CD4-positive, alpha-beta T cell treated with Interleukin-17A for 1 hour (primary cell): Measurements from ENCODE around the gene RSU1.

Experiments
- DNase-seq: peaks from one replicate; pipeline ENCODE4 v3.0.0-alpha.2; 2020

The RSU1 gene

DNA sequence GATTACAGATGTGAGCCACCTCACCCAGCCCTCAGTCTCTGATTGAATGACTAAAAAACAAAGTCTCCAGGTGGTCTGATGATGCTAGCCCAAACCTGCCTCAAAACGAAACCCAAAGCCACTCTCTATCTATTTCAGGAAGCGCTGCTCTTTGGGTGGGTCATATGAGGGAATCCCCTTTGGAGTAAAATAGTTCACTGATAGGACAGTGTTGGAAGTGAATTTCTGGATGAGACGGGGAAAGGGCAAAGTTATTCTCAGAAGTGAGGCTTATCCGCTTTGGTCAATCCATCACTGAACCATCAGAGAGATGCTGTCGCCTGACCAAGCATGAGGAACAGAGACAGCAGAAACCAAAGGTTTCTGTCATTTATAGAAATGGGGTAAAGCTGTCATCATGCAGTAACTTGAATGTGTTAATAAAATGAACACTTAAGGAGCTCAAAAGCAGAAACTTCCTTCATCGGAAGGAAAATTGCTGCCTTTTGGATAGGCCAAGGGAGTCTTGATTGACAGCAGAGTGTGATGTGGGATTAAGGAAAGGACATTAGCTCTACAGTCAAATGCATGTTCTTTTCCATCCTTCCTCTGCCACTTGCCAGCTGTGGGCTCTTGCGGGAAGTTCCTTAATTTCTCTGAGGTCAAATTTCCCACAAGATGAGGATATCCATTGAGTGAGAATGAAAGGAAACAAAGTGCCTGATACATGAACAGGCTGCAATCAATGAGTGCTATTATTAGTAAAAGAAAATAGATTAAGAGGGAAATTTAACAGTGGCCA, 230.7 kb downstream of the RSU1 start:
- no peak for DNase-seq

DNA sequence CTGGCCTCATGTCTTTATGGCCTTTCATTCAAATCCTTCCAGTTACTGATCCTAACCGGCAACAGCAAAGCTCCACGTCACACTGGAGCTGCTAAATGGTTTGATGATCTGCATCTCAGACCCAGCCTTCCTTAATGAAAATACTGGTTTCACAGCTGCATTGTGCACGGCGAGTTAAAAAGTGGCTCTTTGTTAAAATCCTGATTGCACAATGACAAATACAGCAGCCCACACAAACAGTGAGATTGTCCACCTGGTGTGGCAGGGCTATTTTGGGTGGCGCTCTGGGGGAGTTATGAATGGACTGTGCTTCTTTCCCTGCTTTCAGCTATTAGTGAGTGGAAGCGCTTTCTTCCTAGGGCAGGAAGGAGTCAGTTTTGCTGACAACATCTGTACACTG, 232.1 kb downstream of the RSU1 start:
- no peak for DNase-seq

DNA sequence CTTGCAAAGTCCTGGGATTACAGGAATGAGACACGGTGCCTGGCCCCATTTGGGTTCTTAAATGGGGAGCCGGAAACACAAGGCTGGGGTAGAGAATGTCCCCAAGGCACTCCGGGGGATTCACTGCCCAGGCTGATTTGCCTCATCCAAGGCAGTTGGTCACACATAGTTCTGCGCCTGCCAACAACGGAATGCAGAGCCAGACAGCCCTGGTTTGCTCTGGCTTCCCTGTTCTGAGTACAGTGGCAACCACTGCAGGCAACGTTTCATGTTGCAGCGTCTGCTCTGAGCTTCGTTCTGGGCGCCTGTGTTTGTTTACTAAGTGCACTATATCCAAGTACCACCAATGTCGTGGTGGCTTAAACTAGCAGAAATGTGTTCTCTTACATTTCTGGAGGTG, 233.8 kb downstream of the RSU1 start:
- no peak for DNase-seq

DNA sequence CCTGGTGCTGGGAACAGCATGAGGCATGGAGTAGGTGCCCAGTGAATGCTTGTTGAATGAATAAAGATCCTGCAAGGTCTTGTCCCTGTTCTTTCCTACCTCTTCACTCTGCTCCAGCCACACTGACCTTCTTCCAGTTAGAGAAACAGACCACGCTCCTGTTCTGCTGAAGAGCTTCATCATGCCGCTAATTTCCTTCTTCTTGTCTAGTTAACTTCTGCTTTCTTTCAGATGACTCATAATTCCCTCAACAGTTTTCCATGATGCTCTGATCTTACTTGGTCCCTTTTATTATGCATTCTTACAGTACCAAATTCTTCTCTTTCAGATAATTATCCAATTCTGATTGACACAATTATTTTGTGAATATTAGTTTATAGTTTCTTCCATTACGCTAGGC, 236.0 kb downstream of the RSU1 start:
- no peak for DNase-seq

DNA sequence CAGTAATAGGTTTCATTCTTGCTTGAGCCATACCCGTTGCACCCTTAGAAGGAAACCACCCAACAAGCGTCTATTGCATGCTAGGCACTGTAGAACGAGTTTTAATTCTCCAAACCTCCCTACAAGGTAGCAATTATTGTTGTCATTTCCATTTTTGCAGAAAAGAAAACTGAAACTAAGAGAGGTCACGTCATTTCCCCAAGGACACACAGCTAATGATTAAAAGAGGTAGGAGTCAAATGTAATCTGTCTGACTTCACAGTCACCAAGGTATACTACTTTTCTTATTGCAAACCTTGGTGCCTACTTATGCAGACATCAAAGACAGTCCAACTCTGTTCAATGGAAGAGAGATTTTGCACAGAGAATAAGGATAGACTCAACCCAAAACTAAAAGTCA, 246.5 kb downstream of the RSU1 start:
- DNase-seq = no peak

- DNase-seq = no peak
Observed at GRCh38 chr10:16566202-16566805, 250.9 kb downstream of the RSU1 start.

DNA sequence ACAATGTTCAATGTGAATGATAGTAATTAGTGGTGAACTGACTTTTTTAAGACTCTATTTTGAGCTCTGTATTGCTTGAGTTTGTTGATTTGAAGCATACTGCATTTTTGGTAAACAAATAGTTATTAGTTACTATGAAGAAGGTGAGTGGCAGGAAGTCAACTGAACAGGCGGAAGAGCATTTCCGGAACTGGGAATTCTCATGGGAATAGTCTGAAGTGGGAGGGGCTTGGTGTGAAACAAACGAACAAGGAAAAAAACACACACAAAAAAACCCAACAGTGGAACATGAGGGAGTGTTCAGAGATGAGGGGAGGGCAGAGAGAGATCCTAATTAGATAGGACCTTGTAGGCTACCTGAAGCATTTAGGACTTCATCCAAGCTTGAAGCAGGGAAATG, 251.6 kb downstream of the RSU1 start:
- no peak for DNase-seq

GRCh38 chr10:16562891-16563290, 254.3 kb downstream of the RSU1 start:
- DNase-seq = no peak

DNA sequence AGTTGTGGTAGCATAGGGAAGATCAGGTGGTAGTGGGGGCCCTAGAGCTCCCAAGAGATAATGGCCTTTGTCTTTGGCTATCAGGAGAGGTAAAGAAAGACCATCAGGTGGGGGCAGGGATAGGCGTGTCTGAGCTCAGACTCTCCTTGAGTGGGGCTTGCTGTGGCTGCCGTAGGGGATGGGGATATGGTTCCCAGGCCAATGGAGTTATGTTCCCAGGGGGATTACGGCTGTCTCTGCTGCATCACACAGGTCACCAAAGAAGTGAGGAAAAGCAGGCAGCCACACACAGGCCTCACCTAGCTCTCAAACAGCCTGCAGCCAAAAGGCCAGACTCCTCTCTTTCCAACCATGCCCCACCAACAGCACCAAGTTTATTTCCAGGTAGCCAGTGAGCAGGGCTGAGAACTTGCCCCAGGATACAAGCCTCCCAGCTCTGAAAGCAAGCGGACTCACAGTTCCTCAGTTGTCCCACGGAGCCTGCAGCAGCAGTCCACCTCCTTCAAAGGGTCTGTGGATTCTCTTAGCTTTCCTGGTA, 257.9 kb downstream of the RSU1 start:
- DNase-seq = no peak

DNA sequence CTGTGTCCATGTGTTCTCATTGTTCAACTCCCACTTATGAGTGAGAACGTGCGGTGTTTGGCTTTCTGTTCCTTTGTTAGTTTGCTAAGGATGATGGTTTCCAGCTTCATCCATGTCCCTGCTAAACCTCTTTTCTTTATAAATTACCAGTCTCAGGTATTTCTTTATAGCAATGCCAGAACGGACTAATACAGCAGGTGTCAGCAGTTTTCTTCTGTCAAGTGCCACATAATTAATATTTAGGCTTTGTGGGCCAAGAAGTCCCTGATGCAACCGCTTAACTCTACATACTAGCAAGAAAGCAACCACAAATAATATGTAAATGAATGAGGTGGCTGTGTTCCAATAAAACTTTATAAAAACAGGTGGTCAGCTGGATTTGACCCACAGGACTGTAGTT, 269.3 kb downstream of the RSU1 start:
- no peak for DNase-seq

- peak; percentile 27 for DNase-seq
Observed at GRCh38 chr10:16545116-16545736, 272.0 kb downstream of the RSU1 start.

DNA sequence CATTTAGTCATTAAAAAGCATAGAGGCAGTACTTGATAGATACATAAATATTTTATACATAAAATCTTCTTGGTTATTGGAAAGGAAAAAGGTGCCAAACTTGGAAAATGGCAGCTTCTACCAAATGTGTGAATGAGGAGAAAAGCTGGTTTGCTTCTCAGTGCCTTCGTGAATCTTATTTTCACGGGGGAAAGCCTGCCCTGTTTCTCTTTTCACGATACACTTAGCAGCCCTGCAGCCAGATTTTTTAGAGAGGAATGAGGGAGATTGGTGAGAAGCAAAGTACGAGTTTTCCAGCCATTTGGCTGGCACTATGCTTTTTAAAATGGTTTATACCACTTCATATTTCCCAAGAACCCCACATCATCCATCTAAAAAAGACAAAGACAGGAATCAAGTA, 272.6 kb downstream of the RSU1 start:
- DNase-seq = no peak

GRCh38 chr10:16544099-16544498, 273.1 kb downstream of the RSU1 start:
- no peak for DNase-seq
